HCT116 (cell line): ENCODE results near the gene NOA1.

ENCODE experiments used
- EZH2 ChIP-seq: fragments of 200-600 bp; sonication (generic); IDR thresholded peaks from 2 replicates; pipeline ENCODE4 v1.6.1; 2017; ENCODE audit warnings: antibody characterized with exemption, mixed run types
- FOSL1 ChIP-seq: IDR thresholded peaks from 2 replicates; pipeline ENCODE4 v1.6.1; 2012; ENCODE audit warnings: low read depth
- JUND ChIP-seq: IDR thresholded peaks from 2 replicates; pipeline ENCODE4 v1.6.1; 2012
- POLR2A ChIP-seq: IDR thresholded peaks from 2 replicates; pipeline ENCODE4 v1.7.0; 2011; ENCODE audit warnings: borderline replicate concordance; ENCODE audit not compliant: insufficient read depth, insufficient read length; ENCODE audit errors: extremely low read depth
- POLR2AphosphoS5 ChIP-seq: IDR thresholded peaks from 2 replicates; pipeline ENCODE4 v1.6.1; 2011; ENCODE audit warnings: mild to moderate bottlenecking, low read depth, low read length, moderate library complexity
- SP1 ChIP-seq: IDR thresholded peaks from 2 replicates; pipeline ENCODE4 v1.6.1; 2012; ENCODE audit warnings: low read depth
- ZNF274 ChIP-seq: fragments of 200-500 bp; sonication (Bioruptor generic); IDR thresholded peaks from 2 replicates; pipeline ENCODE4 v1.6.1; 2014; ENCODE audit warnings: mild to moderate bottlenecking, low read depth, low read length, inconsistent platforms
- TF ChIP-seq, protein P1 (sequence below), 3 experiments: fragments of 200-600 bp in 1 of 3; sonication (generic) in 1 of 3; IDR thresholded peaks in 2 of 3; conservative IDR thresholded peaks in 1 of 3; 2 replicates each; pipeline ENCODE4 v1.5.1; 2012 to 2017; ENCODE audit warnings: low read depth in 2 of 3, low read length in 2 of 3, antibody characterized with exemption in 1 of 3, borderline replicate concordance in 1 of 3, control low read depth in 1 of 3, mild to moderate bottlenecking in 1 of 3, mixed read lengths in 1 of 3, mixed run types in 1 of 3, moderate library complexity in 1 of 3; ENCODE audit not compliant: insufficient read depth in 1 of 3

DNA sequence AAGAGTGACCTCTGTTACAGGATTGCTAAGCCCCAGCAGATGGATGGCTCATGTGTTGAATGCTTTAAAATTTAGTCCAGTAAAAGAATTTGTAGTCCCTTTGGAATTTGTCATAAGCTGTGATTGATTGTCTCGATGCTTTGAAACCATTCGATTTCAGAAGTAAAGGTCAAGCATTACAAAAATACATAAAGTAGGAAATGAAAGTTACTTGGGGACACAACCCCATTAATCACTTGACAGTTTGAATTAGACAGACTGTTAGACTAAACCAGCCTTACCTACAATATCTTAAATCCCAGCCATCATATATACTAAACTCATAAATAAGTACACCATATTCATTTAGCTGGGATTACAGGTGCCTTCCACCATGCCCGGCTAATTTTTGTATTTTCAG lies 63.1 kb downstream of the NOA1 start:
- TF ChIP-seq ZNF274 = no peak
- TF ChIP-seq FOSL1 = no peak
- no peak for TF ChIP-seq POLR2A
- TF ChIP-seq, protein P1, sequence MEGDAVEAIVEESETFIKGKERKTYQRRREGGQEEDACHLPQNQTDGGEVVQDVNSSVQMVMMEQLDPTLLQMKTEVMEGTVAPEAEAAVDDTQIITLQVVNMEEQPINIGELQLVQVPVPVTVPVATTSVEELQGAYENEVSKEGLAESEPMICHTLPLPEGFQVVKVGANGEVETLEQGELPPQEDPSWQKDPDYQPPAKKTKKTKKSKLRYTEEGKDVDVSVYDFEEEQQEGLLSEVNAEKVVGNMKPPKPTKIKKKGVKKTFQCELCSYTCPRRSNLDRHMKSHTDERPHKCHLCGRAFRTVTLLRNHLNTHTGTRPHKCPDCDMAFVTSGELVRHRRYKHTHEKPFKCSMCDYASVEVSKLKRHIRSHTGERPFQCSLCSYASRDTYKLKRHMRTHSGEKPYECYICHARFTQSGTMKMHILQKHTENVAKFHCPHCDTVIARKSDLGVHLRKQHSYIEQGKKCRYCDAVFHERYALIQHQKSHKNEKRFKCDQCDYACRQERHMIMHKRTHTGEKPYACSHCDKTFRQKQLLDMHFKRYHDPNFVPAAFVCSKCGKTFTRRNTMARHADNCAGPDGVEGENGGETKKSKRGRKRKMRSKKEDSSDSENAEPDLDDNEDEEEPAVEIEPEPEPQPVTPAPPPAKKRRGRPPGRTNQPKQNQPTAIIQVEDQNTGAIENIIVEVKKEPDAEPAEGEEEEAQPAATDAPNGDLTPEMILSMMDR (IDR thresholded peaks at IDR 0.05 in 2 of 3, conservative IDR thresholded peaks at IDR 0.05 in 1 of 3; ENCODE audit: borderline replicate concordance in 1 of 3, insufficient read depth in 1 of 3, low read depth in 2 of 3, low read length in 2 of 3) = no peak
- no peak for TF ChIP-seq POLR2AphosphoS5
- TF ChIP-seq EZH2 = no peak
- TF ChIP-seq SP1 = no peak
- no peak for TF ChIP-seq JUND
